SH-SY5Y (cell line): ENCODE results near the gene NKD1.

Source experiments
- GATA2 ChIP-seq: IDR thresholded peaks from 2 replicates; pipeline ENCODE4 v1.6.1; 2011; ENCODE audit warnings: mild to moderate bottlenecking, low read depth, low read length
- GATA3 ChIP-seq: IDR thresholded peaks from 2 replicates; pipeline ENCODE4 v1.6.1; 2011; ENCODE audit warnings: low read depth, mild to moderate bottlenecking, low read length, moderate library complexity

GRCh38 chr16:50505714-50506542 lies 42.3 kb upstream of the NKD1 start:
- no peak for TF ChIP-seq GATA2
- no peak for TF ChIP-seq GATA3
